Stimulated activated naive B cell treated with anti-CD40 and anti-IgM and Interleukin-4, amounts not matched to agents 10 μg/mL and 1 μg/mL and 100 μg/mL, for 72 hours (primary cell): ENCODE data around the gene WDFY3.

Experiments used
- ATAC-seq, 2 donors: fragments of 150-1000 bp; cut with Tn5 transposase; replicated peaks; 2 replicates each; pipeline ENCODE4 v1.10.0; 2021; ENCODE audit warnings: moderate library complexity in 1 of 2
- DNase-seq: peaks from one replicate; pipeline ENCODE4 v3.0.0; 2021
- H3K27ac Mint-ChIP-seq: one replicate; pipeline ENCODE4 v1.8.0; 2022; ENCODE audit warnings: mild to moderate bottlenecking, mixed read lengths
- H3K27me3 Mint-ChIP-seq, 2 donors: one replicate each; pipeline ENCODE4 v1.8.0; 2022; ENCODE audit warnings: mixed read lengths in 2 of 2
- H3K36me3 Mint-ChIP-seq, 2 donors: one replicate each; pipeline ENCODE4 v1.8.0; 2022; ENCODE audit warnings: mixed read lengths in 2 of 2, mild to moderate bottlenecking in 1 of 2
- H3K4me1 Mint-ChIP-seq, 2 donors: one replicate each; pipeline ENCODE4 v1.8.0; 2022; ENCODE audit warnings: mixed read lengths in 2 of 2, mild to moderate bottlenecking in 1 of 2
- H3K4me3 Mint-ChIP-seq, 2 donors: one replicate each; pipeline ENCODE4 v1.8.0; 2022; ENCODE audit warnings: mild to moderate bottlenecking in 2 of 2, mixed read lengths in 2 of 2, moderate library complexity in 1 of 2
- H3K9me3 Mint-ChIP-seq, 2 donors: one replicate each; pipeline ENCODE4 v1.8.0; 2022; ENCODE audit warnings: mixed read lengths in 2 of 2, mild to moderate bottlenecking in 1 of 2

Gene WDFY3

DNA sequence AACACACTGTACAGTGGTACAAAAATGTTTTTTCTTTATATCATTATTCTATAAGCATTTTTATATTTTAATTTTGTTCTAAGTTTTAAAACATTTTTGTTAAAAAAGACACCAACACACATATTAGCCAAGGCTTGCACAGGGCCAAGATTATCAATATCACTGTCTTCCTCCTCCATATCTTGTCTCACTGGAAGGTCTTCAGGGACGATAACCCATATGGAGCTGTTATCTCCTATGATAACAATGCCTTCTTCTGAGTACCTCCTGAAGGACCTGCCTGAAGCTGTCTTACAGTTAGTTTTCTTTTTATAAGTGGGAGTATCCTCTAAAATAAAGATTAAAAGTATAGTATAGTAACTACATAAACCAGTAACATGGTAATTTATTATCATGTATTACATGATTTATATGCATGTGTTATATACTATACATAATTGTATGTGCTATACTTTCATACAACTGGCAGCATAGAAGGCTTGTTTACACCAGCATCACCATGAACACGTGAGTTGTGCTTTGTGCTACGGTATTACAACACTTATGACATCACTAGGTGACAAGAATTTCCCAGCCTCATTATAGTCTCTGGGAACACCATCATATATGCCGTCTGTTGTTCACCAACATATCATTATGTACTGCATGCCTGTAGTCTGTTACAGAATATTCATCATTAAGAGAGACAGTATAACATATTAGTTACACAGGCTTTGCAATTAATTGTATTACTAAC is 90.7 kb downstream of the WDFY3 start:
- H3K27me3 Mint-ChIP-seq, result no peaks in the 10 kb centered on the region
- no peak overlapping the region for H3K27ac Mint-ChIP-seq
- no peak overlapping the region for H3K4me3 Mint-ChIP-seq
- no peaks in the 10 kb centered on the region for H3K4me1 Mint-ChIP-seq
- DNase-seq (no peak), ATAC-seq (no peak)
- H3K36me3 Mint-ChIP-seq, result no peaks in the 10 kb centered on the region
- H3K9me3 Mint-ChIP-seq, result no peaks in the 10 kb centered on the region

DNA sequence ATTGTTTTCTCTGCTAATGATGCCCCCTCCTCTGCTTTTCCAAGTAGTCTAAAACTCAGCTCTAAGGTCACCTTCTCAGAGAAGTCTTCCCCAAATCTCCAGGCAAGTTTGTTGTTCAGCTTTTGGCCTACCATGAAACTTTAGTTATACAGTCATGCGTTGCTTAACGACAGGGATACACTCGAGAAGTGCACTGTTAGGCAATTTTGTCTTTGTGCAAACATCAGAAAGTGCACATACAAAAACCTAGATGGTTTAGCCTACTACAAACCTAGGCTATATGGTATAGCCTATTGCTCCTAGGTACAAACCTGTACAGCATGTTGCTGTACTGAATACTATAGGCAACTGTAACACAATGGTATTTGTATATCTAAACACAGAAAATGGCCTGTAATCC is 91.9 kb downstream of the WDFY3 start:
- Mint-ChIP-seq H3K4me3 (no peak overlapping the region), H3K27me3 (no peaks in the 10 kb centered on the region), H3K4me1 (no peaks in the 10 kb centered on the region), H3K36me3 (no peaks in the 10 kb centered on the region), H3K27ac (no peak overlapping the region), H3K9me3 (no peaks in the 10 kb centered on the region)
- DNase-seq (no peak), ATAC-seq (no peak)

DNA sequence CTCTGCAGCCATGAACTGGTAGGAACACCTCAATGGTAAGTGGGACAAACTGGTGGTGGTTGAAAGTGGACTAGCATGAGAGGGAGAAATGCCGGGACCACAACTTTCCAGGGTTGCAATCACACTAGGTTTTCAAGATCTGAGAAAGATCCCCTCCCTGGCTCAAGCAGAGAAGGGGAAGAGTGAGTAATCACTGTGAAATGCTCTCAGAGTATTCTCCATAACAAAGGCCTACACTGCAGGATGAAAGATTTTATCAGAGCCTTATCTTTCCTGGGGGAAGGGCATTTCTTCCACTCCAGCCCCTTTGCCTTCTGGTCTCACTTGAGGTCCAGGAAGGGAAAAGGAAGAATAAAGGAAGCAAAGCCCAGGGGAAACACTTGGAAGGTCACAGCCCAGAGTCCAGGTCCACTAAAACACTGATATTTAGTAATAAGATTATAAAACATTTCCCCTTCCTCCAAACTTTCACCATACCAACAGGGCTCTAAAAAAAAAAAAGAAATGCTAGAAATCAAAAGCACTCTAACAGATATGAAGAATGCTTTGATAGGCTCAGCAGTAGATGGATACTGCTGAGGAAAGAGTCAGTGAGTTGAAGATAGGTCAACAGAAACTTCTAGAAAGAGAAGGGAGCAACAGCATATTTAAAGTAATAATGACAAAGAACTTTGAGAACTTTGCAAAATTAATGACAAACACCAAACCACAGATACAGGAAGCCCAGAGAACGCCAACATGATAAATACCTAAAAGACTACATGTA is 95.9 kb downstream of the WDFY3 start:
- no peak for ATAC-seq
- Mint-ChIP-seq H3K36me3 (no peaks in the 10 kb centered on the region), H3K4me1 (no peaks in the 10 kb centered on the region), H3K27ac (no peak overlapping the region), H3K4me3 (no peak overlapping the region), H3K9me3 (peaks cover 0 to under 1% of the 10 kb centered on the region in 2 donors), H3K27me3 (no peaks in the 10 kb centered on the region)
- no peak for DNase-seq

DNA sequence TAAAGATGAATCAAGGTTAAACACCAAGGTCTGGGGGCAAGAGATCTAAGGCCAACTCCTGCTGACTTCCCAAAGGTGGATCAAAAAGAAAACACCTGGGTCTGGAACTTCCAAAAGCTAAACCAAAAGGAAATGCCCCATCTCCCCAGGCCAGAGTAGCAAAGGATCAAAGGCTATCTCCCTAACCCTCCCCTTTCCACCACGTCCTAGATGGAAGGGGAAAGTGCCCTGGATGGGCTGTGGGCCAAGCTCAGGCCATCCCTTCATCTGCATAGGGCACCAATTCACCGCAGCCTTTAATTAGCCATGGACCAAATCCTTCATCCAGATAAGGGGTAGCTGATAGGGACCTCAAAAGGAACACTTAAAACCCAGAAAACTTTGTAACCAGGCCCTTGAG is 100.2 kb downstream of the WDFY3 start:
- no peak overlapping the region for H3K4me3 Mint-ChIP-seq
- H3K4me1 Mint-ChIP-seq, result no peaks in the 10 kb centered on the region
- DNase-seq (no peak), ATAC-seq (no peak)
- H3K27ac Mint-ChIP-seq, result no peak overlapping the region
- H3K36me3 Mint-ChIP-seq, result no peaks in the 10 kb centered on the region
- no peaks in the 10 kb centered on the region for H3K27me3 Mint-ChIP-seq
- peaks cover 0 to 2% of the 10 kb centered on the region in 2 donors for H3K9me3 Mint-ChIP-seq

DNA sequence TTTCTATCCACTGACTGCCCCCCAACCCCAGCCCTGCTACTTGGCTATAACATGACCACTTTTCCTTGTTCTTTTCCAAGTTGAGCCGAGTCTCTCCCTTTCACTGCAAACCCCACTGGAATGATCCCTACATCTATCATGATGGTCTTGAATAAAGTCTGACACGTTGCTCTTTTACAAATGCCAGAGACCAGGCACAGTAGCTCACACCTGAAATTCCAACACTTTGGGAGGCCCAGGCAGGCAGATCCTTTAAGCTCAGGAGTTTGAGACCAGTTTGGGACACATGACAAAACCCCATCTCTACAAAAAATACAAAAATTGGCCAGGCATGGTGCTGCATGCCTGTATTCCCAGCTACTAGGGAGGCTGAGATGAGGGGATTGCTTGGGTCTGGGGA is 100.9 kb downstream of the WDFY3 start:
- DNase-seq (no peak), ATAC-seq (no peak)
- Mint-ChIP-seq H3K4me1 (no peaks in the 10 kb centered on the region), H3K9me3 (peaks cover 0 to 2% of the 10 kb centered on the region in 2 donors), H3K36me3 (no peaks in the 10 kb centered on the region), H3K27ac (no peak overlapping the region), H3K4me3 (no peak overlapping the region), H3K27me3 (no peaks in the 10 kb centered on the region)

DNA sequence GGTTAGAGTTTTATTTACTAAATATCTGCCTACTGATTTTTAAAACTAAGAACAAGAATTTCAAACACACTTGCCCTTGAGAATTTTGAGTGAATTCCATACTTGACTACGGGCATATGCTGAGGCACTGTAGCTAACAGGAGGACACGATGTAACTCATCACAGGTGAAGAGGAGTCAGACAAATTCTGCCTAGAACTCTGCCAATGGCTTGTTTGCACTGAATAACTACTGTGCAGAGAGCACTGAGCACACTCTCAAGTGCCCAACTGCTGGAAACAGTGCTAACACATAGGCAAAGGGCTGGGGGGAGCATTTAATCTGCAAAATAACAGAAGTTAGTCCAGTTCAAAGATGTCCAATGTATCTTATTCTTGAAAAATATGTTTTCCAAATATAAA is 104.4 kb downstream of the WDFY3 start:
- no peaks in the 10 kb centered on the region for H3K4me1 Mint-ChIP-seq
- H3K27ac Mint-ChIP-seq, result no peak overlapping the region
- H3K9me3 Mint-ChIP-seq, result peaks cover 0 to 2% of the 10 kb centered on the region in 2 donors
- no peak overlapping the region for H3K4me3 Mint-ChIP-seq
- DNase-seq, result no peak
- H3K36me3 Mint-ChIP-seq, result no peaks in the 10 kb centered on the region
- ATAC-seq, result no peak
- no peaks in the 10 kb centered on the region for H3K27me3 Mint-ChIP-seq

DNA sequence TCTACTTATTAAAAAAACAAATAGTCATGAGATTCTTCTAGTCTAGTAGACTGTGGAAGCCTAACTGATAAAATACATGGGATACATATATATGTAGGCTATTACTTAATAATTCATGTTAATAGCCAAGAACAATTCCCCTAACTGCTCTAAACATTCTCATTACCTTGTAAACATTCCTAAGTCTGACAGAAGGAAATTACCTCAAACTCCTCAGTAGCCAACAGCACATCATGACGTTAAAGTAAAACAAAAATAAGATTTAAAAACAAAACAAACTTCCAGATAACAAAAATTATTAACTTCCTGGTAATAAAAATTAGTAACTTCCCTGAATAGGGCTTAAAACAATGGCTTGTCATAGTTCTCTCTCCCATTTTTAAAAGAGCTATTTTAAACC is 109.2 kb downstream of the WDFY3 start:
- no peaks in the 10 kb centered on the region for H3K27me3 Mint-ChIP-seq
- H3K4me3 Mint-ChIP-seq, result no peak overlapping the region
- H3K9me3 Mint-ChIP-seq, result no peaks in the 10 kb centered on the region
- H3K27ac Mint-ChIP-seq, result no peak overlapping the region
- H3K4me1 Mint-ChIP-seq, result no peaks in the 10 kb centered on the region
- H3K36me3 Mint-ChIP-seq, result no peaks in the 10 kb centered on the region
- no peak for DNase-seq
- ATAC-seq, result no peak

DNA sequence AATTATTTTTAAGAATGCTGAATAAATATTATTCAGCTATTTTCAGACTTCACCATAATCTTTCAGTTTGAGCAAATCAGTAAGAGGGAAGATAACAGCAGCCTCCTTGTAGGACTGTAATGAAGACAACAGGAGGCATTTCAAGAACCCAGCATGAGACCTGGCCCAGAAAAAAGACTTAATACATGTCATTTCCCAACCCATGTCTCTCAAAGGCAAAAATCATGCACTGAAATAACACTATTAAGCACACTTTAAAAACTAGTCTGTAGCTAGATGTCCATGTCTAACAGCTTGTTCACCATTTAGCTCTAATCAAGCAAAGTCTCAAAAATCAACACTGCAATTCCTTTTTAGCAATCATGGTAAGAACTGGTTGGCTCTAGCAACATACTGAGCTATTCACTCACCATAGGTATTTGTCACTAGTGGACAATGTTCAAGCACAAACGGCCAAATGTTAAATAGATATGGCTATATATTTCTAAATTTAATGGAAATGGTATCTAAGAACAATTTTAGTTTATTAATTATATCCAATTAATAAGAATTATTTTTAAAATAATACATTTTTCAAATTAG is 109.9 kb downstream of the WDFY3 start:
- no peak overlapping the region for H3K4me3 Mint-ChIP-seq
- no peaks in the 10 kb centered on the region for H3K36me3 Mint-ChIP-seq
- DNase-seq, result no peak
- no peaks in the 10 kb centered on the region for H3K4me1 Mint-ChIP-seq
- no peaks in the 10 kb centered on the region for H3K9me3 Mint-ChIP-seq
- ATAC-seq, result no peak
- H3K27me3 Mint-ChIP-seq, result no peaks in the 10 kb centered on the region
- H3K27ac Mint-ChIP-seq, result no peak overlapping the region

DNA sequence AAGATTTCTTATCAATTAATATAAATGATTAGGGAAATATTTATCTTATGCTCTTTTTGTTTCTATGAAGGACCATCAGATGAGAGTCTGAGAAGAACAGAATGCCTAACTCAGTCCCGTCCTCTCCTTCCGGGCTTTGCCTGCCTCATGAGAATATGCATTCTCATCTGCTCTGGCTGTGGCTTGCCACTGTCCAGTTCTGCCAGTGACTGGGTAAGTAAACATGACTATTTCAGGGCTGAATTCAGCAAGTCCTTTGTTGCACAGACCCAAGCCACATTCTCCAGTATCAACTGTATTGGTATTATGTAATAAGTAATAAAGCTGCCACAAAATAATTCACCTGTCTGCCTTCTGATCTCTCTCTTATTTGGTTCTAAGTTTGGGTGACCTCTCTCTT is 110.7 kb downstream of the WDFY3 start:
- Mint-ChIP-seq H3K4me1 (no peaks in the 10 kb centered on the region), H3K36me3 (no peaks in the 10 kb centered on the region), H3K27ac (no peak overlapping the region), H3K9me3 (no peaks in the 10 kb centered on the region), H3K4me3 (no peak overlapping the region), H3K27me3 (peaks cover 0 to 4% of the 10 kb centered on the region in 2 donors)
- DNase-seq (no peak), ATAC-seq (no peak)

DNA sequence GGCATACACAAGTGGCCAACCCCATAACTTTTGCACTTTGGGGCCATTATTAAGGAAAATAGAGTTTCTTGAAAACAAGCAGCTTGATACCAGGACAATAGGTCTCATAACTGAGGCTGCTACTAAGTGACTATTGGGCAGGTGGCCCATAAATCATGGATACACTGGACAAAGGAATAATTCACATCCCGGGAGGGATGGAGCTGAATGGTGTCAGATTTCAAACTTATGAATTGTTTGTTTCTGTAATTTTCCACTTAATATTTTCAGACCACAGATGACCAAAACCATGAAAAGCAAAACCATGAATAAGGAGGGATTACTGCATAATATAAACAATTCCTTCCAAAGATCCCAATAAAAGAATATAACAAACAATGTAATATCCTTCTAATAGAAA is 114.4 kb downstream of the WDFY3 start:
- Mint-ChIP-seq H3K4me1 (no peaks in the 10 kb centered on the region), H3K9me3 (no peaks in the 10 kb centered on the region)
- DNase-seq, result no peak

DNA sequence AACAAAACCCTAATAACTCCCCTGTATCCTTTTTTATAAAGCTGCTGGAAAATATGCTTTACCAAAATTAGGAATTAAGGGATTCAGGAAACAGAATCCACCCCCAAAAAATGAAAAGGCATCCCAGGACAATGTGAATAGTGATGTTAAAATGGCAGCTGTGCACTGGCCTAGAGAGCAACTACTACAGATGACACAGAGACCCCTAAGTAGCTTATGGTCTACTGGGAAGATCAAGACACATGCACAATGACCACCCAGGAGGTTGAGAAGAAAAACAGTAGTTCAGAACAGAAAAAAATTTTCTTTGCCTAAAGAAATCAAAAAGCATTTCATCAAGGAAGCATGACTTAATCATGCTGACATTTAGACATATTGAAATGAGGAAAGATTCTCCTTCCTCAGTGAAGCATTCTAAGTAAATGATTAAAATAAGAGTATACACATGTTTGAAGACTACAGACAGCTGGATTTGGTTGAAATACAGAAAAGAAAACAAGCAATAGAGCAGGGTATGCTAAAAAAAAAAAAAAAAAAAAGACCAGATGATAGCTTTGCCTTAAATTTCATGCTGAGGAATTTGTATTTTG is 117.3 kb downstream of the WDFY3 start:
- Mint-ChIP-seq H3K4me1 (no peaks in the 10 kb centered on the region), H3K27me3 (peaks cover 0 to 4% of the 10 kb centered on the region in 2 donors), H3K4me3 (no peak overlapping the region), H3K9me3 (no peaks in the 10 kb centered on the region), H3K36me3 (no peaks in the 10 kb centered on the region), H3K27ac (no peak overlapping the region)
- ATAC-seq (no peak), DNase-seq (no peak)

More for the DNA sequence above, 114.4 kb downstream of the WDFY3 start:
- H3K36me3 Mint-ChIP-seq, result no peaks in the 10 kb centered on the region
- H3K4me3 Mint-ChIP-seq, result no peak overlapping the region
- peaks cover 0 to 4% of the 10 kb centered on the region in 2 donors for H3K27me3 Mint-ChIP-seq
- no peak for ATAC-seq
- H3K27ac Mint-ChIP-seq, result no peak overlapping the region

DNA sequence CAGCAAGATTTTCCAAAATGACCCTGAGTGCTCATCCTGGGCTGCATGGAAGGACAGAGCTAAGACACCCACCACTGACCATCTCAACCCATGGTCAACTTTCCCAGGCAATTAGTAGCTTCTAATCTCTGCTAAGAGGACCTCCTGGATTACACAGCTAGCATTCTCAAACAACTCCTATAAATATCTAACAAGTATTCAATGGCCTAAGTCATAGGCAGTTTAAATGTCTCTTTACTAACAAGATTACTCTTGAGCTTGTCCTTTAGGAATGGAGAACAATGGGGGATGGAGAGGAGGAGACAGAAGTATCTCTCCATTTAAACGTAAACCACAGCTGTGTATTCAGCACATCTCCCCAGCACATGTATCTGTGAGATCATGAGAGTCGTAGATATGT is 118.1 kb downstream of the WDFY3 start:
- Mint-ChIP-seq H3K36me3 (no peaks in the 10 kb centered on the region), H3K9me3 (no peaks in the 10 kb centered on the region), H3K27me3 (peaks cover 0 to 4% of the 10 kb centered on the region in 2 donors), H3K4me1 (no peaks in the 10 kb centered on the region), H3K4me3 (no peak overlapping the region), H3K27ac (no peak overlapping the region)
- ATAC-seq (no peak), DNase-seq (no peak)

DNA sequence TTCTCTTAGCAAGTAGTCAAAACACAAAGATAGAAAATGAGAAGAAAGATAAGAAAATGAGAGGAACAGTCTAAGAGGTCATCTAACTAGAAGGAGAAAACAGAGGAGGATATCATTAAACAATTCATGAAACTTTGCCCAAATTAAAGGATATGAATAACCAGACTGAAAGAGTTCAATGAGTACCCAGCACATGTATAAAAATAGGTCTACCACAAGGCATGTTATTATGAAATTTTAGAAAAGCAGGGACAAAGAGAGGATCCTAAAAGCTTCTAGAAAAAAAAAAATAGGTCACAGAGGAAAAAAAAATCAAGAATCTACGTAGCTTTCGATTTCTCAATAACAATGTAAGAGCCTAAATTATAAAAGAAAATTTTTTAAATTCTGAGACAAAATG is 118.5 kb downstream of the WDFY3 start:
- ATAC-seq, result no peak
- Mint-ChIP-seq H3K4me3 (no peak overlapping the region), H3K4me1 (no peaks in the 10 kb centered on the region), H3K27ac (no peak overlapping the region), H3K9me3 (no peaks in the 10 kb centered on the region), H3K36me3 (no peaks in the 10 kb centered on the region), H3K27me3 (peaks cover 0 to 4% of the 10 kb centered on the region in 2 donors)
- DNase-seq, result no peak

DNA sequence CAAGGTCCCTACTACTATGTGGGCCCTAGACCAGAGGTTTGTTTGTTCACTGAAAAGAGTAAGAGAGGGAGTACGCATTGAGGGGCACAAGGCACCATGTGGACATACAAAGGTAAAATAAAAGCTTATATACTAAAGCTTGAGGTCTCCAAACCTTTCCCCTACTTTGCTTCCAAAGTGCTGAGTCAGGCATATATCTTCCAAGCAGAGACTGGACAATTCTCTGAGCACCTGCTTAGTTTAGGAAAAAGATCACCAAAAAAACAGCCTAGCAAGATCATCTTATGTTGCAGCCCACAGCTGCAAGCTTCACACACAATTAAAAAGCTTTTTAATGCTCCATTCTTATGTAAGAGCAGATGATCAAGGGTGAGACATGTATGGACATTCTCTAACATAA is 119.5 kb downstream of the WDFY3 start:
- no peak overlapping the region for H3K4me3 Mint-ChIP-seq
- H3K27ac Mint-ChIP-seq, result no peak overlapping the region
- peaks cover 0 to 4% of the 10 kb centered on the region in 2 donors for H3K27me3 Mint-ChIP-seq
- DNase-seq (no peak), ATAC-seq (no peak)
- no peaks in the 10 kb centered on the region for H3K4me1 Mint-ChIP-seq
- H3K9me3 Mint-ChIP-seq, result no peaks in the 10 kb centered on the region
- H3K36me3 Mint-ChIP-seq, result no peaks in the 10 kb centered on the region

DNA sequence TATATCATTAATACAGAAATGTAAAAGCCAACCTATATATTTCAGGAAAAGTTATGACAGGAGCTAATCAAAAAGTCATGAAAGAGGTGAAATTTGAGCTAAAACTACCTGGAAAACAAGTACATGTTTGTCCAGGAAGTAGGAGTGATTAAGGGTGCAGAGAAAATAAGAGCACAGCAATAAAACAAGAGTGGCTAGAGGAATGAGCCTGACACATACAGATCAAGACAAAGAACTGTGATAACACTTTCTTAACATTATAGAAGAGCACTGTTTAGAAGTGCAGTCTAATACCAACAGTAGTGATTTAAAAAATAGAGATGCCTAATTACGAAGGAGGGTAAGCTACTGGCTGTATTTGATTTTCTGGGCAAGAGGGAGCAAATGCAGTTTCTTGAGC is 125.1 kb downstream of the WDFY3 start:
- ATAC-seq, result no peak
- Mint-ChIP-seq H3K27me3 (no peaks in the 10 kb centered on the region), H3K36me3 (no peaks in the 10 kb centered on the region), H3K4me1 (no peaks in the 10 kb centered on the region), H3K4me3 (no peak overlapping the region), H3K27ac (no peak overlapping the region), H3K9me3 (no peaks in the 10 kb centered on the region)
- DNase-seq, result no peak
